ENCODE data around the gene STARD10. TPM values are rescaled to one million over a fixed set of nuclear protein-coding genes. Genes with fewer than 3 reads are reported as not detected.

The STARD10 gene
- total and polyA plus RNA-seq, 2 experiments from 2014 or later = 16.6 to 20.5 TPM

DNA sequence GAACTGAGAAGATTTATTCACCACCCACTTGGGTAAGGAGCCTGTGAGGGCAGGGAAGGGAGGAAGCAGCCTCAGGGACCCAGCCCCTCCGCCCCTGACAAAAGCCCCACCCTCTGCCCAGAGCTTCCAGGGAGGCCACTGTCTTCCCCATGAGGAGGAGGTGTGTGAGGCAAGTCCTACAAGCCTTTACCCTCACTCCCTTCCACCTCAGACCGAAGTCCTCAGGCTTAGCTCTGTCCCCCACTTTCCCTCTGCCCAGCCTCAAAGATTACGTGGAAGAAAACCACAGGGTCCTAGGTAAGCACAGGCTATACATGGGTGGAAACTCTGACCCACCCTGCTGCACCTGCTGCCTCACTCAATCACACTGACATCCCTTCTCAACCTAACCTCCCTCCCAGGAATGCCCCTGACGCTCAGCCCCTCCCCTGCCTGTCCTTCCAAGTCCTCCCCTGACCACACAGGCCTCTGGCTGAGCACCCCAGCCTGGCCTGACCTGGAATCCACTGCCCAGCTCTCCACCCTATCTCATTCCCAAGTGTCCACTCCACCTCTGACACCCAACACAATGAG, 38.0 kb downstream of the STARD10 start (continued):
- TF ChIP-seq, protein P1, sequence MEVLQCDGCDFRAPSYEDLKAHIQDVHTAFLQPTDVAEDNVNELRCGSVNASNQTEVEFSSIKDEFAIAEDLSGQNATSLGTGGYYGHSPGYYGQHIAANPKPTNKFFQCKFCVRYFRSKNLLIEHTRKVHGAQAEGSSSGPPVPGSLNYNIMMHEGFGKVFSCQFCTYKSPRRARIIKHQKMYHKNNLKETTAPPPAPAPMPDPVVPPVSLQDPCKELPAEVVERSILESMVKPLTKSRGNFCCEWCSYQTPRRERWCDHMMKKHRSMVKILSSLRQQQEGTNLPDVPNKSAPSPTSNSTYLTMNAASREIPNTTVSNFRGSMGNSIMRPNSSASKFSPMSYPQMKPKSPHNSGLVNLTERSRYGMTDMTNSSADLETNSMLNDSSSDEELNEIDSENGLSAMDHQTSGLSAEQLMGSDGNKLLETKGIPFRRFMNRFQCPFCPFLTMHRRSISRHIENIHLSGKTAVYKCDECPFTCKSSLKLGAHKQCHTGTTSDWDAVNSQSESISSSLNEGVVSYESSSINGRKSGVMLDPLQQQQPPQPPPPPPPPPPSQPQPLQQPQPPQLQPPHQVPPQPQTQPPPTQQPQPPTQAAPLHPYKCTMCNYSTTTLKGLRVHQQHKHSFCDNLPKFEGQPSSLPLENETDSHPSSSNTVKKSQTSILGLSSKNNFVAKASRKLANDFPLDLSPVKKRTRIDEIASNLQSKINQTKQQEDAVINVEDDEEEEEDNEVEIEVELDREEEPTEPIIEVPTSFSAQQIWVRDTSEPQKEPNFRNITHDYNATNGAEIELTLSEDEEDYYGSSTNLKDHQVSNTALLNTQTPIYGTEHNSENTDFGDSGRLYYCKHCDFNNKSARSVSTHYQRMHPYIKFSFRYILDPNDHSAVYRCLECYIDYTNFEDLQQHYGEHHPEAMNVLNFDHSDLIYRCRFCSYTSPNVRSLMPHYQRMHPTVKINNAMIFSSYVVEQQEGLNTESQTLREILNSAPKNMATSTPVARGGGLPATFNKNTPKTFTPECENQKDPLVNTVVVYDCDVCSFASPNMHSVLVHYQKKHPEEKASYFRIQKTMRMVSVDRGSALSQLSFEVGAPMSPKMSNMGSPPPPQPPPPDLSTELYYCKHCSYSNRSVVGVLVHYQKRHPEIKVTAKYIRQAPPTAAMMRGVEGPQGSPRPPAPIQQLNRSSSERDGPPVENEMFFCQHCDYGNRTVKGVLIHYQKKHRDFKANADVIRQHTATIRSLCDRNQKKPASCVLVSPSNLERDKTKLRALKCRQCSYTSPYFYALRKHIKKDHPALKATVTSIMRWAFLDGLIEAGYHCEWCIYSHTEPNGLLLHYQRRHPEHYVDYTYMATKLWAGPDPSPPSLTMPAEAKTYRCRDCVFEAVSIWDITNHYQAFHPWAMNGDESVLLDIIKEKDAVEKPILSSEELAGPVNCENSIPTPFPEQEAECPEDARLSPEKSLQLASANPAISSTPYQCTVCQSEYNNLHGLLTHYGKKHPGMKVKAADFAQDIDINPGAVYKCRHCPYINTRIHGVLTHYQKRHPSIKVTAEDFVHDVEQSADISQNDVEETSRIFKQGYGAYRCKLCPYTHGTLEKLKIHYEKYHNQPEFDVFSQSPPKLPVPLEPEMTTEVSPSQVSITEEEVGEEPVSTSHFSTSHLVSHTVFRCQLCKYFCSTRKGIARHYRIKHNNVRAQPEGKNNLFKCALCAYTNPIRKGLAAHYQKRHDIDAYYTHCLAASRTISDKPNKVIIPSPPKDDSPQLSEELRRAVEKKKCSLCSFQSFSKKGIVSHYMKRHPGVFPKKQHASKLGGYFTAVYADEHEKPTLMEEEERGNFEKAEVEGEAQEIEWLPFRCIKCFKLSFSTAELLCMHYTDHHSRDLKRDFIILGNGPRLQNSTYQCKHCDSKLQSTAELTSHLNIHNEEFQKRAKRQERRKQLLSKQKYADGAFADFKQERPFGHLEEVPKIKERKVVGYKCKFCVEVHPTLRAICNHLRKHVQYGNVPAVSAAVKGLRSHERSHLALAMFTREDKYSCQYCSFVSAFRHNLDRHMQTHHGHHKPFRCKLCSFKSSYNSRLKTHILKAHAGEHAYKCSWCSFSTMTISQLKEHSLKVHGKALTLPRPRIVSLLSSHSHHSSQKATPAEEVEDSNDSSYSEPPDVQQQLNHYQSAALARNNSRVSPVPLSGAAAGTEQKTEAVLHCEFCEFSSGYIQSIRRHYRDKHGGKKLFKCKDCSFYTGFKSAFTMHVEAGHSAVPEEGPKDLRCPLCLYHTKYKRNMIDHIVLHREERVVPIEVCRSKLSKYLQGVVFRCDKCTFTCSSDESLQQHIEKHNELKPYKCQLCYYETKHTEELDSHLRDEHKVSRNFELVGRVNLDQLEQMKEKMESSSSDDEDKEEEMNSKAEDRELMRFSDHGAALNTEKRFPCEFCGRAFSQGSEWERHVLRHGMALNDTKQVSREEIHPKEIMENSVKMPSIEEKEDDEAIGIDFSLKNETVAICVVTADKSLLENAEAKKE (CRISPR knock-in tag; IDR thresholded peaks at IDR 0.05) = no peak
- TF ChIP-seq, protein P2, sequence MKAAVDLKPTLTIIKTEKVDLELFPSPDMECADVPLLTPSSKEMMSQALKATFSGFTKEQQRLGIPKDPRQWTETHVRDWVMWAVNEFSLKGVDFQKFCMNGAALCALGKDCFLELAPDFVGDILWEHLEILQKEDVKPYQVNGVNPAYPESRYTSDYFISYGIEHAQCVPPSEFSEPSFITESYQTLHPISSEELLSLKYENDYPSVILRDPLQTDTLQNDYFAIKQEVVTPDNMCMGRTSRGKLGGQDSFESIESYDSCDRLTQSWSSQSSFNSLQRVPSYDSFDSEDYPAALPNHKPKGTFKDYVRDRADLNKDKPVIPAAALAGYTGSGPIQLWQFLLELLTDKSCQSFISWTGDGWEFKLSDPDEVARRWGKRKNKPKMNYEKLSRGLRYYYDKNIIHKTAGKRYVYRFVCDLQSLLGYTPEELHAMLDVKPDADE (IDR thresholded peaks at IDR 0.05) = no peak
- TF ChIP-seq ZNF331 (CRISPR knock-in tag; IDR thresholded peaks at IDR 0.05; ENCODE audit: low read depth) = no peak
- no peak for TF ChIP-seq NANOG (IDR thresholded peaks at IDR 0.05; ENCODE audit: borderline replicate concordance)
- TF ChIP-seq EZH2 (IDR thresholded peaks at IDR 0.05; ENCODE audit: low read depth, unreplicated experiment) = no peak
- TF ChIP-seq, protein P3, sequence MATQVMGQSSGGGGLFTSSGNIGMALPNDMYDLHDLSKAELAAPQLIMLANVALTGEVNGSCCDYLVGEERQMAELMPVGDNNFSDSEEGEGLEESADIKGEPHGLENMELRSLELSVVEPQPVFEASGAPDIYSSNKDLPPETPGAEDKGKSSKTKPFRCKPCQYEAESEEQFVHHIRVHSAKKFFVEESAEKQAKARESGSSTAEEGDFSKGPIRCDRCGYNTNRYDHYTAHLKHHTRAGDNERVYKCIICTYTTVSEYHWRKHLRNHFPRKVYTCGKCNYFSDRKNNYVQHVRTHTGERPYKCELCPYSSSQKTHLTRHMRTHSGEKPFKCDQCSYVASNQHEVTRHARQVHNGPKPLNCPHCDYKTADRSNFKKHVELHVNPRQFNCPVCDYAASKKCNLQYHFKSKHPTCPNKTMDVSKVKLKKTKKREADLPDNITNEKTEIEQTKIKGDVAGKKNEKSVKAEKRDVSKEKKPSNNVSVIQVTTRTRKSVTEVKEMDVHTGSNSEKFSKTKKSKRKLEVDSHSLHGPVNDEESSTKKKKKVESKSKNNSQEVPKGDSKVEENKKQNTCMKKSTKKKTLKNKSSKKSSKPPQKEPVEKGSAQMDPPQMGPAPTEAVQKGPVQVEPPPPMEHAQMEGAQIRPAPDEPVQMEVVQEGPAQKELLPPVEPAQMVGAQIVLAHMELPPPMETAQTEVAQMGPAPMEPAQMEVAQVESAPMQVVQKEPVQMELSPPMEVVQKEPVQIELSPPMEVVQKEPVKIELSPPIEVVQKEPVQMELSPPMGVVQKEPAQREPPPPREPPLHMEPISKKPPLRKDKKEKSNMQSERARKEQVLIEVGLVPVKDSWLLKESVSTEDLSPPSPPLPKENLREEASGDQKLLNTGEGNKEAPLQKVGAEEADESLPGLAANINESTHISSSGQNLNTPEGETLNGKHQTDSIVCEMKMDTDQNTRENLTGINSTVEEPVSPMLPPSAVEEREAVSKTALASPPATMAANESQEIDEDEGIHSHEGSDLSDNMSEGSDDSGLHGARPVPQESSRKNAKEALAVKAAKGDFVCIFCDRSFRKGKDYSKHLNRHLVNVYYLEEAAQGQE (IDR thresholded peaks at IDR 0.05; ENCODE audit: unreplicated experiment) = no peak
- no peak for TF ChIP-seq ZNF114 (CRISPR knock-in tag; IDR thresholded peaks at IDR 0.05)
- no peak for TF ChIP-seq JUNB (IDR thresholded peaks at IDR 0.05; ENCODE audit: unreplicated experiment)
- no peak for TF ChIP-seq POLR2AphosphoS5 (IDR thresholded peaks at IDR 0.05; ENCODE audit: low read depth)
- TF ChIP-seq, protein P4, sequence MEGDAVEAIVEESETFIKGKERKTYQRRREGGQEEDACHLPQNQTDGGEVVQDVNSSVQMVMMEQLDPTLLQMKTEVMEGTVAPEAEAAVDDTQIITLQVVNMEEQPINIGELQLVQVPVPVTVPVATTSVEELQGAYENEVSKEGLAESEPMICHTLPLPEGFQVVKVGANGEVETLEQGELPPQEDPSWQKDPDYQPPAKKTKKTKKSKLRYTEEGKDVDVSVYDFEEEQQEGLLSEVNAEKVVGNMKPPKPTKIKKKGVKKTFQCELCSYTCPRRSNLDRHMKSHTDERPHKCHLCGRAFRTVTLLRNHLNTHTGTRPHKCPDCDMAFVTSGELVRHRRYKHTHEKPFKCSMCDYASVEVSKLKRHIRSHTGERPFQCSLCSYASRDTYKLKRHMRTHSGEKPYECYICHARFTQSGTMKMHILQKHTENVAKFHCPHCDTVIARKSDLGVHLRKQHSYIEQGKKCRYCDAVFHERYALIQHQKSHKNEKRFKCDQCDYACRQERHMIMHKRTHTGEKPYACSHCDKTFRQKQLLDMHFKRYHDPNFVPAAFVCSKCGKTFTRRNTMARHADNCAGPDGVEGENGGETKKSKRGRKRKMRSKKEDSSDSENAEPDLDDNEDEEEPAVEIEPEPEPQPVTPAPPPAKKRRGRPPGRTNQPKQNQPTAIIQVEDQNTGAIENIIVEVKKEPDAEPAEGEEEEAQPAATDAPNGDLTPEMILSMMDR (conservative IDR thresholded peaks at IDR 0.05; ENCODE audit: low read depth in 2 of 2) = no peak
- TF ChIP-seq EZH2phosphoT487 (IDR thresholded peaks at IDR 0.05; ENCODE audit: unreplicated experiment) = no peak
- TF ChIP-seq CREB1 (CRISPR knock-in tag; IDR thresholded peaks at IDR 0.05; ENCODE audit: low read depth) = no peak

All from GM23338 (cell line).